Left ventricle myocardium inferior (tissue), 1 donor: ENCODE measurements around the gene AMBP. TPM values are rescaled to one million over a fixed set of nuclear protein-coding genes. Genes with fewer than 3 reads are reported as not detected.

Experiments
- DNase-seq: peaks from one replicate; pipeline ENCODE4 v3.0.0-alpha.2; 2020
- H3K27ac ChIP-seq: fragments of 200-600 bp; replicated peaks from 2 replicates; pipeline ENCODE4 v1.8.0; 2021
- H3K27me3 ChIP-seq: fragments of 200-600 bp; 2 replicates; pipeline ENCODE4 v1.8.0; 2021; ENCODE audit warnings: low read depth
- H3K36me3 ChIP-seq: fragments of 200-600 bp; 2 replicates; pipeline ENCODE4 v1.8.0; 2021
- H3K4me1 ChIP-seq: fragments of 200-600 bp; 2 replicates; pipeline ENCODE4 v1.8.0; 2021
- H3K4me3 ChIP-seq: fragments of 200-600 bp; 2 replicates; pipeline ENCODE4 v1.8.0; 2021; ENCODE audit warnings: mild to moderate bottlenecking, moderate library complexity
- H3K9me3 ChIP-seq: fragments of 200-600 bp; replicated peaks from 2 replicates; pipeline ENCODE4 v1.8.0; 2021
- intact Hi-C: fragments of 100-400 bp; cut with micrococcal nuclease; formaldehyde crosslinking; loops from one replicate; pipeline ENCODE4 v1.11.0; 2022
- long read RNA-seq: library from polyadenylated mRNA; unstranded; transcript quantifications from one replicate; pipeline ENCODE4 v2.0.0, GENCODE V29; 2021
- total RNA-seq: library from RNA; stranded (reverse); fragmentation: NEBNext Ultra II Directional; extraction: Animal tissue kit (Norgen Biotek cat#: 25700); gene quantifications from one replicate; pipeline ENCODE4 v1.2.1, GENCODE V29; 2021
- TF ChIP-seq, protein P1 (sequence below): fragments of 200-600 bp; IDR thresholded peaks from 2 replicates; pipeline ENCODE4 v1.8.0; 2021; ENCODE audit warnings: antibody characterized with exemption, mild to moderate bottlenecking, borderline replicate concordance
- donor health status: DM: no; HTN: yes; CAD: no; lungs with severe emphysema.

Gene AMBP
- not detected for total RNA-seq
- long read RNA-seq = 0 reads

DNA sequence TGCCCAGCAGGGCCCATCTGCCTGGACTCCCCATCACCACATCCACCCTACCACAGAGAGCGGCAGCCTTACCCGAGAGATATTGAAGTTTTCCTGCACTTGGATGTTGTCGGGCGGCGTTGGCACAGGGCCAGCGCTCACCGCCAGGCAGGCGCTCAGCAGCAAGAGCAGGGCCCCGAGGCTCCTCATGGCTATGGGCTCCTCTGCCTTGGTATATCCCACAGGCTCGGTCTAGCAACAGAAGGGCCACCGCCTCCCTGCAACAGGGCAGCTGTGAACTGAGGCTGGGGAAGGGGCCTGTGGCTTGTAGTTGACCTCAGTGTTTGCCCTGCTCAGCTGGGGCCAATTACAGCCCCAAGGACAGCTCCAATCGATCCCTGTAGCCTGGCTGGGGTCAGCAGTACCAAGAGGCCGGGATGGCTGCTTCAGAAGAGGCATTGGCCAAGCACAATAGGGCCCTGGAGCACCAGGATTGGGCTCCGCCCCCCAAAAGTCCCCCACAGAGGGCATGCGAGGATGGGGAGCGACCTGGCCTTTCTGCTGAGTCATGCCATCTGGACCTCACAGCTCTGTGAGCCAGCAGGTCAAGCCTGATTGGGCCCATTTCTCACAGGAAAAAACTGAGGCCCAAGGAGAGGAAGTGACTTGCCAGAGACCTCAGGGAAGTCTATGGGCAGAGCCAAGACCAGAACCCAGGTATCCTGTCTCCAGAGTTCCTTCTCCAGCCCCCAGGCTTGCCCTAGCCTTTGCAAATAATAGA, at the start of gene AMBP:
Gene AMBP, minus strand, starts transcription at position 280 of the 760 bp plus-strand sequence. Its CDS starts 91 bp downstream, at position 189.
- Histone ChIP-seq H3K27me3 (peaks cover 30% of the 10 kb centered on the region), H3K4me1 (peaks cover 4% of the 10 kb centered on the region), H3K27ac (no peak within 1 kb of the TSS), H3K4me3 (no peak within 1 kb of the TSS), H3K36me3 (no peaks in the 10 kb centered on the region), H3K9me3 (no peaks in the 10 kb centered on the region)
- no peak for DNase-seq
- TF ChIP-seq, protein P1, sequence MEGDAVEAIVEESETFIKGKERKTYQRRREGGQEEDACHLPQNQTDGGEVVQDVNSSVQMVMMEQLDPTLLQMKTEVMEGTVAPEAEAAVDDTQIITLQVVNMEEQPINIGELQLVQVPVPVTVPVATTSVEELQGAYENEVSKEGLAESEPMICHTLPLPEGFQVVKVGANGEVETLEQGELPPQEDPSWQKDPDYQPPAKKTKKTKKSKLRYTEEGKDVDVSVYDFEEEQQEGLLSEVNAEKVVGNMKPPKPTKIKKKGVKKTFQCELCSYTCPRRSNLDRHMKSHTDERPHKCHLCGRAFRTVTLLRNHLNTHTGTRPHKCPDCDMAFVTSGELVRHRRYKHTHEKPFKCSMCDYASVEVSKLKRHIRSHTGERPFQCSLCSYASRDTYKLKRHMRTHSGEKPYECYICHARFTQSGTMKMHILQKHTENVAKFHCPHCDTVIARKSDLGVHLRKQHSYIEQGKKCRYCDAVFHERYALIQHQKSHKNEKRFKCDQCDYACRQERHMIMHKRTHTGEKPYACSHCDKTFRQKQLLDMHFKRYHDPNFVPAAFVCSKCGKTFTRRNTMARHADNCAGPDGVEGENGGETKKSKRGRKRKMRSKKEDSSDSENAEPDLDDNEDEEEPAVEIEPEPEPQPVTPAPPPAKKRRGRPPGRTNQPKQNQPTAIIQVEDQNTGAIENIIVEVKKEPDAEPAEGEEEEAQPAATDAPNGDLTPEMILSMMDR = no peak
- intact Hi-C loops = no loop called here

DNA sequence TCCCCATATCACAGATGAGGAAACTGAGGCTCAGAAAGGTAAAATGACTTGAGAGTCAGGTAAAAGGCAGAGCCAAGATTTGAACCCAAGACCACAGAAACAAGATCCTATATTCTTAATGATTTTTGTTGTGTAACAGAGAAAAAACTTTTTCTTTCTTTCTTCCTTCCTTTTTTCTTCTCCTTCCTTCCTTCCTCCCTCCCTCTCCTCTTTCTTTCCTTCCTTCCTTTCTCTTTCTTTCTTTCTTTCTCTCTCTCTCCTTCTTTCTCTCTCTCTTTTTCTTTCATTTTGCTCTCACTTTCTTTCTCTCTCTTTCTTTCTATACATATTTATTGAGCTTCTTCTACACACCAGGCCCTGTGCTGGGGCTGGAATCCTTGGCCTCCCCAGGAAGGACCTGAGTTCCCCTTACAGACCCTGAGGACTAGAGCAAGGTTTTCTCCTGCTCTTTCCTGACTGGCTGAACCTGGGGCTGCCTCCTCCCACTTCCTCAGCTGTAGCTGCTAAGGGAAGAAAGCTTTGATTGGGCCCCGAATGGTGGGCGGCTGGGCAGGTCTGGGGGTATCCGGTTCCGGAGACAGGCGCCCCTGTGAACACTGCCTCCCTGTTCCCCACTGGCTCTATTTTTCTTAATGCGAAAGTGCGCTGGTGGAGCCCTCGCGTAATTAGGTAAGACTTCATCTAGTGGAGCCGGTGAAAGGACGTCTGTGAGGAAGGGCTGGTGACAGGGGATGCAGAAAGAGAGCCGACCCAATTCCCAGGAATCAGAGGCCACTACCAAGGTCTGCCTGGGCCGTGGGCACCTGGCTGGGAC, 48.4 kb upstream of the AMBP start:
- TF ChIP-seq, protein P1 = no peak
- intact Hi-C loops = no loop called here
- Histone ChIP-seq H3K4me1 (peaks cover 27% of the 10 kb centered on the region), H3K27me3 (no peaks in the 10 kb centered on the region), H3K36me3 (no peaks in the 10 kb centered on the region), H3K4me3 (no peak overlapping the region), H3K9me3 (peaks cover 10% of the 10 kb centered on the region), H3K27ac (no peak overlapping the region)
- no peak for DNase-seq

DNA sequence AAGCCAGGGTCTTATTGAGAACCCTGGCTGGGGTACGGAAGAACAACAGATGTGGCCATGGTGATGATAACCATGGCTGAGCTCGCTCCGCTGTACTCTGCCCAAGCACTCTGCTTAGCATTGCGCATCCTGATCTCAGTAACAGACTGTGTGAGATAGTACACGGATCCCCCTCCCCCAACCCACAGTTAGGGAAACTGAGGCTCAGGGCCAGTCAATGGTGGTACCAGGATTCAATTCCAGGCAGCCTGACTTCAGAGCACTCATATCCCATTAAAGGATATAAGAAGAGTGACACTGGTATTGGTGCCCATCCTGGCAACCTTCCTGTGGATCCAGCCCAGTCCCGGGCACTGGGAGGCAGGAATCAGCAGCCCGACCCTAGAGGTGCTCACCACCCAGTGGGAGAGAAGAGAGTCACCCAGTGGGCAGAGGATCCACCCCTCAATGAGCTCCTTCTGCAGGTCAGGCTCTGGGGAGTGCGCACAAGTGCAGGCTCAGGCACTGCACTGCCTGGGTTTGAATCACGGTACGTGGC, 47.4 kb upstream of the AMBP start:
- no peak overlapping the region for H3K4me3 ChIP-seq
- no peaks in the 10 kb centered on the region for H3K36me3 ChIP-seq
- no peak overlapping the region for H3K27ac ChIP-seq
- no peaks in the 10 kb centered on the region for H3K27me3 ChIP-seq
- TF ChIP-seq, protein P1 = no peak
- intact Hi-C loops = no loop called here
- DNase-seq = no peak
- H3K9me3 ChIP-seq = peaks cover 10% of the 10 kb centered on the region
- H3K4me1 ChIP-seq = peaks cover 18% of the 10 kb centered on the region

DNA sequence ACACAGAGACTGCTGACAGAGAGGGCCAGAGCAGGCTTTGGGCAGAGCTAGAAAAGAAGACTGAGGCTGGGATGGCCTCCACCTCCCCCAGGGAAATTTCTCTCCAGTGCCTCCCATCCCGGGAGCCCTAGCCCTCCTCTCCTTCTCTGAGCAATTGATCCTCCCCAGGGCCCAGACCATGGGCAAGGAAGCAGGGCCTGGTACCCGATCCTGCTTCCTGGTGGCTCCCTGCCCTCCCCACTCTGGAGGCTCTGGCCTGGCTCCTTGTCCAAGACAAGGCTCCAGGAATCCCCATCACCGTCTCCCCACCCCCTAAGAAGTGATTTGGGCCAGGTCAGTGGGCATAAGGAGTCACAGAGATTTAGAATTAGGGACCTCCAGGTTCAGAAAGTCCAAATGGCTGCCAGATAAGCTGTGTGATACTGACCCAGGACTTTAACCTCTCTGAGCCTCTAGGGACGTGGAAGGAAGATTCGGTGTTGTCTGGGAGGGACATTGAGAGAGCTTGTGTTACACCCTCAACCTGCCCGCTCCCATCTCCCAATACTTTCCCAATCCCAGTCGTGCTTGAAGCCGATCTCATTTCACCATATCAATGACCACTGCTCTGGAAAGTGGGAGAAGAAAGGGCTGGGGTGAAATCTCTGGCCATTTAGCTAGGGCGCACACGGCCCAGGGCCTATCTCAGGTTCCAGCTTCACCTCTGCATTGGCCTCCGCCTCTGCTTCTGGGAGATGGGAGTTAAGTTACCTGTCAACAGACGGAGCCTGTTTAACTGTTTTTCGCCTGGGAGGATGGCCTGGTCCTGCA, 46.8 kb upstream of the AMBP start:
- Histone ChIP-seq H3K4me1 (peaks cover 12% of the 10 kb centered on the region), H3K27ac (no peak overlapping the region), H3K4me3 (no peak overlapping the region), H3K27me3 (no peaks in the 10 kb centered on the region), H3K9me3 (peaks cover 10% of the 10 kb centered on the region), H3K36me3 (no peaks in the 10 kb centered on the region)
- intact Hi-C loops = no loop called here
- no peak for DNase-seq
- TF ChIP-seq, protein P1 = no peak

DNA sequence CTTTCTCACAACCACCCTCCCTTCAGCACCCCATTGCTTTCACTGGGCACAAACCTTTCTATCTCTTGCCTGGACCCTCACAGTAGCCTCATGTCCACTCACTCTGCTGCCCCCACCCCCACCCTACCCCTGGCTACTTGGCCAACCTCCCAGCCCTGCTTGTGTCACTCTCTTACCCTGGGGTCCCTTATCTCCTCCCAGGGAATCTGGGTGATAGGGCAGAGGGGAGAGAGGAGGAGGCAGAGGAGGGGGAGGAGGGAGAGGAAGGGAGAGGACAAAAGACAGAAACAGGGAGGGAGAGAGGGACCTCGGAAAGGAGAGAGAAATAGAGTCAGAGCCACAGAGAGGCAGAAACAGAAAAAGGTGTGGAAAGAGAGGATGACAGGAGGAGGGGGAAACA, 46.0 kb upstream of the AMBP start:
- TF ChIP-seq, protein P1 = no peak
- Histone ChIP-seq H3K9me3 (peaks cover 10% of the 10 kb centered on the region), H3K36me3 (no peaks in the 10 kb centered on the region), H3K4me3 (no peak overlapping the region), H3K27ac (no peak overlapping the region), H3K27me3 (no peaks in the 10 kb centered on the region), H3K4me1 (peaks cover 12% of the 10 kb centered on the region)
- intact Hi-C loops = no loop called here
- DNase-seq = no peak
